Neuronal stem cell (in vitro differentiated cells): Measurements from ENCODE around the gene MAD1L1.

Experiments
- DNase-seq: peaks from one replicate; pipeline ENCODE4 v3.0.0-alpha.2; 2013; ENCODE audit warnings: low spot score
- H2AFZ ChIP-seq: one replicate; pipeline ENCODE4 v1.6.1; 2013; ENCODE audit warnings: mild to moderate bottlenecking, low read length, inconsistent platforms
- H2AK5ac ChIP-seq: 2 replicates; pipeline ENCODE4 v1.6.1; 2013; ENCODE audit warnings: low read depth, mild to moderate bottlenecking, inconsistent platforms, low read length, moderate library complexity, mixed read lengths
- H2BK120ac ChIP-seq: 2 replicates; pipeline ENCODE4 v1.6.1; 2013; ENCODE audit warnings: low read depth, mild to moderate bottlenecking, inconsistent platforms, low read length, moderate library complexity, mixed read lengths
- H2BK12ac ChIP-seq: one replicate; pipeline ENCODE4 v1.6.1; 2013; ENCODE audit warnings: low read length, inconsistent platforms
- H2BK15ac ChIP-seq: 2 replicates; pipeline ENCODE4 v1.6.1; 2013; ENCODE audit warnings: mild to moderate bottlenecking, low read length, inconsistent platforms, mixed read lengths
- H2BK5ac ChIP-seq: one replicate; pipeline ENCODE4 v1.6.1; 2013; ENCODE audit warnings: inconsistent platforms, mild to moderate bottlenecking, low read length, moderate library complexity
- H3K14ac ChIP-seq: one replicate; pipeline ENCODE4 v1.6.1; 2013; ENCODE audit warnings: low read length, inconsistent platforms
- H3K18ac ChIP-seq: 2 replicates; pipeline ENCODE4 v1.6.1; 2013; ENCODE audit warnings: low read length, inconsistent platforms
- H3K23ac ChIP-seq: 2 replicates; pipeline ENCODE4 v1.6.1; 2013; ENCODE audit warnings: low read depth, mild to moderate bottlenecking, mixed read lengths, low read length, inconsistent platforms; ENCODE audit not compliant: poor library complexity
- H3K27ac ChIP-seq: replicated peaks from 3 replicates; pipeline ENCODE4 v1.5.1; 2013; ENCODE audit warnings: low read length, inconsistent platforms
- H3K27me3 ChIP-seq, 3 experiments: 2 replicates each; pipeline ENCODE4 v1.6.1; 2013; ENCODE audit warnings: low read length in 3 of 3, mild to moderate bottlenecking in 2 of 3, inconsistent platforms in 1 of 3, low read depth in 1 of 3, mixed read lengths in 1 of 3, moderate library complexity in 1 of 3; ENCODE audit not compliant: control insufficient read depth in 3 of 3, insufficient read depth in 3 of 3
- H3K36me3 ChIP-seq, 2 donors: replicated peaks in 1 of 2; 2 replicates each; pipeline ENCODE4 v1.6.1; 2013; ENCODE audit warnings: low read length in 2 of 2; ENCODE audit not compliant: control insufficient read depth in 2 of 2, insufficient read depth in 2 of 2
- H3K4ac ChIP-seq: 2 replicates; pipeline ENCODE4 v1.6.1; 2013; ENCODE audit warnings: inconsistent platforms, mild to moderate bottlenecking, low read length, moderate library complexity
- H3K4me1 ChIP-seq, 2 donors: 1 replicate in 1 of 2; 2 replicates in 1 of 2; pipeline ENCODE4 v1.6.1; 2013; ENCODE audit warnings: low read length in 2 of 2, low read depth in 1 of 2; ENCODE audit not compliant: control insufficient read depth in 2 of 2, insufficient read depth in 1 of 2
- H3K4me2 ChIP-seq: one replicate; pipeline ENCODE4 v1.6.1; 2013; ENCODE audit warnings: mild to moderate bottlenecking, low read length, inconsistent platforms; ENCODE audit not compliant: insufficient read depth, poor library complexity, severe bottlenecking
- H3K4me3 ChIP-seq, 2 donors: 2 replicates each; pipeline ENCODE4 v1.5.1; 2013; ENCODE audit warnings: low read length in 2 of 2, mild to moderate bottlenecking in 2 of 2, inconsistent platforms in 1 of 2, moderate library complexity in 1 of 2
- H3K79me1 ChIP-seq: one replicate; pipeline ENCODE4 v1.6.1; 2013; ENCODE audit warnings: low read depth, mild to moderate bottlenecking, inconsistent platforms, low read length, moderate library complexity
- H3K9ac ChIP-seq: one replicate; pipeline ENCODE4 v1.6.1; 2013; ENCODE audit warnings: mild to moderate bottlenecking, low read depth, low read length, inconsistent platforms; ENCODE audit not compliant: poor library complexity
- H3K9me3 ChIP-seq, 2 donors: replicated peaks in 1 of 2; 2 replicates each; pipeline versions ENCODE3 to v1.6.1; 2013; ENCODE audit warnings: low read length in 2 of 2, mild to moderate bottlenecking in 2 of 2, inconsistent platforms in 1 of 2, low read depth in 1 of 2, mixed read lengths in 1 of 2, moderate library complexity in 1 of 2; ENCODE audit not compliant: control insufficient read depth in 2 of 2, insufficient read depth in 1 of 2
- H4K8ac ChIP-seq: one replicate; pipeline ENCODE4 v1.6.1; 2013; ENCODE audit warnings: low read depth, mild to moderate bottlenecking, inconsistent platforms, low read length, moderate library complexity
- H4K91ac ChIP-seq: one replicate; pipeline ENCODE4 v1.6.1; 2013; ENCODE audit warnings: low read length, low read depth, mild to moderate bottlenecking, inconsistent platforms; ENCODE audit not compliant: poor library complexity
- whole genome bisulfite sequencing, 2 donors: extraction: QIAGEN DNeasy Blood & Tissue Kit; methylation state at CpG; one replicate each; pipeline ENCODE4 v1.1.7; 2013; ENCODE audit warnings: missing lambda C conversion rate in 2 of 2, mixed read lengths in 1 of 2; ENCODE audit not compliant: insufficient read length in 2 of 2, insufficient replicate concordance in 1 of 2; ENCODE audit errors: extremely low coverage in 2 of 2; 5-methylcytosine and 5-hydroxymethylcytosine counted together

Gene MAD1L1

DNA sequence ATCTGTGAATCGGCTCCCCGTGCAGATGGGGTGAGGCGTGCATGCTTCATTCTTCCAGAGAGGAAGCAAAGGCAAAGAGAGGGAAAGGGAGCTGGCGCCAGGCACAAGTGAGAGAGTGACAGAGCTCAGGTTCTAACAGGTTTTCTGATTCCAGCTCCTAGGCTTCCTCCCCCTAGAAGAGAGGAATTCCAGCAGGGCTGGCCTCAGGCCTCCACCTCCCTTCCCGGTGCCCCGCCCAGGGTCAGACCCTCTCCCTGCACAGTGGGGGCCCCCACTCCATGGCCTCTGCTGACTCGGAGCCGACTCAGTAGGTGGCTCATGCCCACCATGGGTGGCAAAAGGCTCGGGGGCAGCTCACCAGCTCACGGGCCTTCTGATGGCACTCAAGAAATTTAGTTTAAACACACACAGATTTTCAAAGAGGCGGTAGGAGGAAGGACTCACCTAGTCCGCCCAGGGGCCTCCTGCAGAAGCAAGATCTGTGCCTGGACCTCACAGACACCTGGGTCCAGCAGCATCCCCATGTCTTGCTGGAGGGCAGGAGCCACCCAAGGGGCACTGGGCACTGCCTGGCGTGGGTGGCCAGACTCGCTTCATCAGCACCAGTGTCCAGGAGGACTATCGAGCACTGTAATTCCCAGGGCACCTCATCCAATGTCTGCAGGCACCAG lies 183.5 kb downstream of the MAD1L1 start:
- Histone ChIP-seq H3K4ac (no peak overlapping the region), H2AK5ac (no peak overlapping the region), H2BK12ac (no peak overlapping the region), H3K4me2 (no peak overlapping the region), H3K27me3 (no peaks in the 10 kb centered on the region), H2BK120ac (no peak overlapping the region), H4K91ac (no peak overlapping the region), H3K36me3 (peaks cover under 1 to 4% of the 10 kb centered on the region in 2 donors), H4K8ac (no peak overlapping the region), H3K14ac (peak overlapping the region; percentile 56), H2AFZ (no peak overlapping the region), H3K9me3 (peaks cover 0 to 5% of the 10 kb centered on the region in 2 donors), H2BK5ac (no peak overlapping the region), H3K18ac (no peak overlapping the region), H3K4me1 (peaks cover 3 to 4% of the 10 kb centered on the region in 2 donors), H3K9ac (no peak overlapping the region), H2BK15ac (no peak overlapping the region), H3K27ac (no peak overlapping the region), H3K23ac (no peak overlapping the region), H3K4me3 (no peak overlapping the region), H3K79me1 (peaks cover 19% of the 10 kb centered on the region)
- DNase-seq, result no peak
- WGBS, 2 donors, result no CpG with 5 or more reads among the region's 15 CpGs

DNA sequence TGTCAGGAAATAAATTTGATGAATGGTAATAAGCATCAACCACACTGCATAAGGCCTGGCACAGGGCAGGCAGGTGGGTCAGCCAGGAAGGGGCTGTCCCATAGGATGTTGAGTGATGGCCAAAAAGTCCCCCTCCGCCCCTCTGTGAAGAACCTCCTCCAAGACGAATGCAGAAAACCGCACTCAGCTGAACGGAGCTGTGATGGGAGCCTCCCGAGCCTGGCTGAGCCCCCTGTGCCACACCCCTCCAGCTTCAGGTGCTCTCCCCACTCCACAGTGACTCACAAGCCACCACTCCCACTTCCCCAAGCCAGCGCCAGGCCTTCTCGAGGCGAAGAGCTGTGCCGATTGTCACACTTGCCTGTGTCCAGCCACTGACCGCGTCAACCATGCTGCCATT lies 184.2 kb downstream of the MAD1L1 start:
- DNase-seq, result no peak
- H3K9me3 ChIP-seq, result peaks cover 3 to 5% of the 10 kb centered on the region in 2 donors
- H3K4me1 ChIP-seq, result peaks cover 3 to 4% of the 10 kb centered on the region in 2 donors
- H3K4me3 ChIP-seq, result no peak overlapping the region
- H2BK5ac ChIP-seq, result no peak overlapping the region
- no peak overlapping the region for H2BK120ac ChIP-seq
- no peak overlapping the region for H3K4me2 ChIP-seq
- H3K4ac ChIP-seq, result no peak overlapping the region
- H3K79me1 ChIP-seq, result peaks cover 19% of the 10 kb centered on the region
- no peak overlapping the region for H2BK12ac ChIP-seq
- H2AFZ ChIP-seq, result no peak overlapping the region
- no peak overlapping the region for H4K8ac ChIP-seq
- no peak overlapping the region for H2AK5ac ChIP-seq
- no CpG with 5 or more reads among the region's 11 CpGs for WGBS, 2 donors
- no peak overlapping the region for H2BK15ac ChIP-seq
- peaks cover 4 to 5% of the 10 kb centered on the region in 2 donors for H3K36me3 ChIP-seq
- H3K27ac ChIP-seq, result no peak overlapping the region
- no peak overlapping the region for H4K91ac ChIP-seq
- H3K27me3 ChIP-seq, result no peaks in the 10 kb centered on the region
- peak overlapping the region; percentile 61 for H3K9ac ChIP-seq
- no peak overlapping the region for H3K18ac ChIP-seq
- H3K14ac ChIP-seq, result no peak overlapping the region
- peak overlapping the region; percentile 23 for H3K23ac ChIP-seq

DNA sequence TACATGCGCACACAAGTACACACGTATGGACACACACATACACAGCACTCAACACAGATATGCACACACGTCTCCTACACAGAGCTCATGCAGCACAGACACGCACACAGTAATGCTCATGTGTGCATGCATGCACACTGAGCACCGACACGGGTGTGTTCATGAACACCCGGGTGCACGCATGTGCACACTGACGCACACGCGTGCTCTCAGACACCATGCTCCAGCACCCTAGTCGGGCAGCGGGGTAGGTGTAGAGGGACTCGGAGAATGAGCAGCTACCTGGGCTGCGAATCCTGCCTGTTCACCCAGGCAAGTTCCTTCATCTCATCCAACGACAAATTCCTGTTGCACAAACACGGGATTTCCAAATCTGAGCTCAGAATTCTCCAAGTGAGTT lies 184.7 kb downstream of the MAD1L1 start:
- DNase-seq, result no peak
- Histone ChIP-seq H3K27me3 (no peaks in the 10 kb centered on the region), H2BK15ac (no peak overlapping the region), H3K36me3 (peaks cover 5 to 6% of the 10 kb centered on the region in 2 donors), H4K8ac (no peak overlapping the region), H2BK12ac (no peak overlapping the region), H3K14ac (peak overlapping the region; percentile 87), H3K4me1 (peaks cover 4% of the 10 kb centered on the region in 2 donors), H3K9ac (no peak overlapping the region), H2BK120ac (no peak overlapping the region), H2AFZ (no peak overlapping the region), H3K4me3 (peak overlapping the region in 1 of 2 donors; percentile 55), H3K4me2 (no peak overlapping the region), H3K4ac (no peak overlapping the region), H4K91ac (peak overlapping the region; percentile 49), H3K79me1 (peaks cover 18% of the 10 kb centered on the region), H3K18ac (no peak overlapping the region), H2AK5ac (no peak overlapping the region), H3K23ac (peak overlapping the region; percentile 12), H3K9me3 (peaks cover 7% of the 10 kb centered on the region in 2 donors), H2BK5ac (no peak overlapping the region), H3K27ac (no peak overlapping the region)
- WGBS, 2 donors, result no CpG with 5 or more reads among the region's 17 CpGs

DNA sequence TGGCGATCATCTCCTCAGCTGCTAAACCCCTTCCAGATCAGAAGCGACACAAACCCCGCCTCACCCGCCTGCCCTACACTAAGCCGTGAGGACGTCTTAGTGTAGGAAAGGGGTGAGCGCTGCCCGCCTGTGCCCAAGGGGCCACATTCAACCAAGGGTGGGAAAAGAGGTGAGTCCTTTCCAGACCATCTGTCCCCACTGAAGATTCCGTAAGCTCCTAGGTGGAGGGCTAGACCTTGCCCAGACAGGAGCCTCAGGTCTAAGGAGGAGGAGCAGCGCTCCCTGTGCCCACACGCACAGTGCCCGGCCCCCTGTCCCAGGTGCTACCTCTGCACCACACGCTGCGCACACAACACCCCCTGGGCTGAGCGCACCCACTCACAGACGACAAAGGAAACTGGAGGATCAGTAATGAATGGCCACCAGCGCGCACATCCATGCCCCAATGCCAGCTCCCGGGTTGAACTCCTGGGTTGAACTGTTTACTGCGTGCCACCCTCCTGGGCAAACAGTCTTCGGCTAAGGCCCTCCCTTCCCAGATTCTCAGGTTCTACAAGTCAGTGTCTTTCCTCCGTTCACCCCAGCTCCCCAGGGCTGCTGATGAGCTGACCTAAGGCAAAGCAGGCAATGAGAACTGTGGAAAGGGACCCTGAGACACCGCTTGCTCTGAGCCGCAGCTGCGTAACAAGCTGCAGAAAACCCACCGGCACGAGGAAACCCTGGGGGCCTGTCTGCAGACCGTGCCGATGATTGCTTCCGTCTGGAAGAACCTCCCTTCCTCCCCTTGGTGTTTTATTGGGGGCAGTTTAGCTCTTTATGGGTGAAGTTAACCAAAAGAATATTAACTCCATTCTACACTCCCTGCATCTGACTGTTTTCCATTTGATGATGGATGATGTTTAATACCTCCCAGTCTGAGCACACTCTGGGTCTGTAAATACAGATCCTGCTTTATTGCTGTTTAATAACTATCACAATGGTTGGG lies 185.9 kb downstream of the MAD1L1 start:
- Histone ChIP-seq H3K27ac (no peak overlapping the region), H2AFZ (no peak overlapping the region), H2BK12ac (no peak overlapping the region), H3K4me3 (no peak overlapping the region), H2BK5ac (no peak overlapping the region), H2AK5ac (peak overlapping the region; percentile 70), H3K9me3 (peaks cover 14 to 18% of the 10 kb centered on the region in 2 donors), H3K27me3 (peaks cover 0 to 2% (median 0%) of the 10 kb centered on the region in 3 experiments), H3K18ac (peak overlapping the region; percentile 65), H2BK120ac (peak overlapping the region; percentile 9), H3K23ac (peak overlapping the region; percentile 34), H3K4me1 (peaks cover 2 to 5% of the 10 kb centered on the region in 2 donors), H3K4ac (no peak overlapping the region), H2BK15ac (no peak overlapping the region), H3K4me2 (no peak overlapping the region), H4K91ac (no peak overlapping the region), H3K14ac (no peak overlapping the region), H3K79me1 (peaks cover 11% of the 10 kb centered on the region), H4K8ac (peak overlapping the region; percentile 48), H3K9ac (no peak overlapping the region), H3K36me3 (peaks cover 7 to 11% of the 10 kb centered on the region in 2 donors)
- DNase-seq, result no peak
- no CpG with 5 or more reads among the region's 30 CpGs for WGBS, 2 donors
